Stomach (tissue), 4 donors: ENCODE results near the gene MEGF10.

Experiments
- CTCF ChIP-seq, 7 experiments: fragments of 450-650 bp in 4 of 7; fragments of 200-600 bp in 3 of 7; sonication (generic) in 3 of 7; IDR thresholded peaks; one replicate each; pipeline ENCODE4 v1.5.1; 2016 to 2019; ENCODE audit warnings: antibody characterized with exemption in 7 of 7, control low read depth in 2 of 7, mild to moderate bottlenecking in 1 of 7
- POLR2A ChIP-seq, 4 donors: fragments of 450-650 bp; IDR thresholded peaks; one replicate each; pipeline ENCODE4 v1.6.1; 2016; ENCODE audit warnings: antibody characterized with exemption in 4 of 4, control low read depth in 2 of 4, mild to moderate bottlenecking in 1 of 4, moderate library complexity in 1 of 4
- POLR2AphosphoS5 ChIP-seq, 3 donors: sonication (generic); formaldehyde crosslinking; IDR thresholded peaks; one replicate each; pipeline ENCODE4 v1.6.1; 2016; ENCODE audit warnings: antibody characterized with exemption in 3 of 3

GRCh38 chr5:127337876-127338275, 47.3 kb downstream of the MEGF10 start:
- no peak for TF ChIP-seq CTCF (IDR thresholded peaks at IDR 0.05)
- no peak for TF ChIP-seq POLR2AphosphoS5 (IDR thresholded peaks at IDR 0.05)
- no peak for TF ChIP-seq POLR2A (IDR thresholded peaks at IDR 0.05)
